H9 (cell line): ENCODE results near the gene C7orf57. TPM values are rescaled to one million over a fixed set of nuclear protein-coding genes. Genes with fewer than 3 reads are reported as not detected.

Source experiments
- DNase-seq: peaks from one replicate; pipeline ENCODE4 v3.0.0-alpha.2; 2017
- H2AFZ ChIP-seq: one replicate; pipeline ENCODE4 v1.6.1; 2013; ENCODE audit warnings: mild to moderate bottlenecking, low read length, control low read depth, moderate library complexity
- H2AK5ac ChIP-seq: 2 replicates; pipeline ENCODE4 v1.6.1; 2013; ENCODE audit warnings: low read length, control low read depth, mixed read lengths; ENCODE audit not compliant: insufficient read length
- H2BK120ac ChIP-seq: one replicate; pipeline ENCODE4 v1.6.1; 2013; ENCODE audit warnings: low read depth, mild to moderate bottlenecking, low read length, control low read depth, inconsistent platforms; ENCODE audit not compliant: poor library complexity, severe bottlenecking
- H2BK12ac ChIP-seq: 2 replicates; pipeline ENCODE4 v1.6.1; 2013; ENCODE audit warnings: low read length, control low read depth, mixed read lengths, low read depth; ENCODE audit not compliant: insufficient read length
- H2BK15ac ChIP-seq: 2 replicates; pipeline ENCODE4 v1.6.1; 2013; ENCODE audit warnings: low read depth, low read length, control low read depth
- H2BK20ac ChIP-seq: one replicate; pipeline ENCODE4 v1.6.1; 2013; ENCODE audit warnings: low read depth, mild to moderate bottlenecking, low read length, control low read depth, inconsistent platforms; ENCODE audit not compliant: poor library complexity, severe bottlenecking
- H2BK5ac ChIP-seq: 2 replicates; pipeline ENCODE4 v1.6.1; 2013; ENCODE audit warnings: low read length, control low read depth, mixed read lengths; ENCODE audit not compliant: insufficient read length
- H3K14ac ChIP-seq: 2 replicates; pipeline ENCODE4 v1.6.1; 2013; ENCODE audit warnings: low read length, control low read depth; ENCODE audit not compliant: insufficient read depth
- H3K18ac ChIP-seq: 2 replicates; pipeline ENCODE4 v1.6.1; 2013; ENCODE audit warnings: low read depth, mild to moderate bottlenecking, mixed read lengths, low read length, control low read depth; ENCODE audit not compliant: insufficient read length
- H3K23ac ChIP-seq: 2 replicates; pipeline ENCODE4 v1.6.1; 2013; ENCODE audit warnings: low read length, control low read depth, mixed read lengths, low read depth; ENCODE audit not compliant: insufficient read length
- H3K23me2 ChIP-seq: 2 replicates; pipeline ENCODE4 v1.6.1; 2013; ENCODE audit warnings: low read depth, mild to moderate bottlenecking, mixed read lengths, low read length, control low read depth; ENCODE audit not compliant: insufficient read length, poor library complexity, severe bottlenecking
- H3K27ac ChIP-seq: 2 replicates; pipeline ENCODE4 v1.5.1; 2013; ENCODE audit warnings: low read length, control low read depth, mixed read lengths, low read depth; ENCODE audit not compliant: insufficient read length
- H3K27me3 ChIP-seq: 2 replicates; pipeline ENCODE4 v1.6.1; 2013; ENCODE audit warnings: low read length, control low read depth, inconsistent platforms; ENCODE audit not compliant: insufficient read depth
- H3K4ac ChIP-seq: 2 replicates; pipeline ENCODE4 v1.6.1; 2013; ENCODE audit warnings: low read depth, mild to moderate bottlenecking, control low read depth, inconsistent platforms, low read length, moderate library complexity
- H3K4me1 ChIP-seq: 2 replicates; pipeline ENCODE4 v1.6.1; 2013; ENCODE audit warnings: low read length, control low read depth, inconsistent platforms; ENCODE audit not compliant: insufficient read depth
- H3K4me2 ChIP-seq: 2 replicates; pipeline ENCODE4 v1.6.1; 2013; ENCODE audit warnings: low read length, control low read depth, mixed read lengths; ENCODE audit not compliant: insufficient read length, insufficient read depth
- H3K56ac ChIP-seq: 2 replicates; pipeline ENCODE4 v1.6.1; 2013; ENCODE audit warnings: low read depth, mild to moderate bottlenecking, mixed read lengths, low read length, control low read depth; ENCODE audit not compliant: insufficient read length
- H3K79me1 ChIP-seq: 2 replicates; pipeline ENCODE4 v1.6.1; 2013; ENCODE audit warnings: low read depth, mild to moderate bottlenecking, moderate library complexity, low read length, control low read depth, inconsistent platforms; ENCODE audit not compliant: insufficient read depth, poor library complexity, severe bottlenecking
- H3K79me2 ChIP-seq: 2 replicates; pipeline ENCODE4 v1.6.1; 2013; ENCODE audit warnings: low read length, control low read depth, inconsistent platforms; ENCODE audit not compliant: insufficient read depth
- H3K9ac ChIP-seq: 2 replicates; pipeline ENCODE4 v1.6.1; 2013; ENCODE audit warnings: low read length, control low read depth, mixed read lengths; ENCODE audit not compliant: insufficient read length; ENCODE audit errors: extremely low read depth
- H3K9me3 ChIP-seq: one replicate; pipeline ENCODE4 v1.6.1; 2013; ENCODE audit warnings: low read depth, low read length, inconsistent platforms; ENCODE audit not compliant: control insufficient read depth
- H3T11ph ChIP-seq: one replicate; pipeline ENCODE4 v1.6.1; 2013; ENCODE audit warnings: mild to moderate bottlenecking, low read length, control low read depth, inconsistent platforms
- H4K20me1 ChIP-seq: one replicate; pipeline ENCODE4 v1.6.1; 2013; ENCODE audit not compliant: control insufficient read depth, insufficient read length, insufficient read depth
- H4K5ac ChIP-seq: 2 replicates; pipeline ENCODE4 v1.6.1; 2013; ENCODE audit warnings: low read depth, mild to moderate bottlenecking, mixed read lengths, low read length, control low read depth; ENCODE audit not compliant: insufficient read length
- H4K8ac ChIP-seq: replicated peaks from 2 replicates; pipeline ENCODE4 v1.6.1; 2013; ENCODE audit warnings: low read length, control low read depth, mixed read lengths, low read depth; ENCODE audit not compliant: insufficient read length
- H4K91ac ChIP-seq: 2 replicates; pipeline ENCODE4 v1.6.1; 2013; ENCODE audit warnings: low read depth, mild to moderate bottlenecking, moderate library complexity, mixed read lengths, low read length, control low read depth; ENCODE audit not compliant: insufficient read length
- H3K27ac Mint-ChIP-seq, 3 experiments: 2 replicates in 2 of 3; 3 replicates in 1 of 3; pipeline ENCODE4 v1.8.0; 2020 to 2021; ENCODE audit warnings: mixed read lengths in 3 of 3, mild to moderate bottlenecking in 1 of 3, moderate library complexity in 1 of 3
- H3K27me3 Mint-ChIP-seq: 2 replicates; pipeline ENCODE4 v1.8.0; 2021; ENCODE audit warnings: low read depth, mild to moderate bottlenecking, moderate library complexity, mixed read lengths
- H3K36me3 Mint-ChIP-seq, 3 experiments: 2 replicates in 2 of 3; 3 replicates in 1 of 3; pipeline ENCODE4 v1.8.0; 2020 to 2021; ENCODE audit warnings: low read depth in 3 of 3, mixed read lengths in 3 of 3; ENCODE audit not compliant: insufficient read depth in 1 of 3
- H3K4me1 Mint-ChIP-seq, 2 experiments: 2 replicates each; pipeline ENCODE4 v1.8.0; 2020; ENCODE audit warnings: mixed read lengths in 2 of 2
- H3K4me3 Mint-ChIP-seq, 2 experiments: 2 replicates in 1 of 2; 3 replicates in 1 of 2; pipeline ENCODE4 v1.8.0; 2020 to 2021; ENCODE audit warnings: mild to moderate bottlenecking in 2 of 2, mixed read lengths in 2 of 2, moderate library complexity in 1 of 2
- H3K9me3 Mint-ChIP-seq, 2 experiments: 2 replicates in 1 of 2; 3 replicates in 1 of 2; pipeline ENCODE4 v1.8.0; 2020; ENCODE audit warnings: mild to moderate bottlenecking in 2 of 2, mixed read lengths in 2 of 2, moderate library complexity in 1 of 2
- WGBS: extraction: QIAGEN DNeasy Blood & Tissue Kit; methylation state at CpG from one replicate; pipeline ENCODE4 v1.1.7; 2013; ENCODE audit warnings: missing lambda C conversion rate, low lambda C conversion rate, mixed read lengths; ENCODE audit not compliant: insufficient read length; ENCODE audit errors: extremely low coverage; 5-methylcytosine and 5-hydroxymethylcytosine counted together
- total RNA-seq: library from RNA; stranded (reverse); gene quantifications from 2 replicates; pipeline ENCODE4 v1.2.1, GENCODE V29; 2021
- TF ChIP-seq, protein P1 (sequence below): fragments of 200-600 bp; sonication (generic); conservative IDR thresholded peaks from 3 replicates; pipeline ENCODE4 v1.8.0; 2021; ENCODE audit warnings: antibody characterized with exemption, mild to moderate bottlenecking

Gene C7orf57
- total RNA-seq, 1 experiment from 2014 or later: not detected

DNA sequence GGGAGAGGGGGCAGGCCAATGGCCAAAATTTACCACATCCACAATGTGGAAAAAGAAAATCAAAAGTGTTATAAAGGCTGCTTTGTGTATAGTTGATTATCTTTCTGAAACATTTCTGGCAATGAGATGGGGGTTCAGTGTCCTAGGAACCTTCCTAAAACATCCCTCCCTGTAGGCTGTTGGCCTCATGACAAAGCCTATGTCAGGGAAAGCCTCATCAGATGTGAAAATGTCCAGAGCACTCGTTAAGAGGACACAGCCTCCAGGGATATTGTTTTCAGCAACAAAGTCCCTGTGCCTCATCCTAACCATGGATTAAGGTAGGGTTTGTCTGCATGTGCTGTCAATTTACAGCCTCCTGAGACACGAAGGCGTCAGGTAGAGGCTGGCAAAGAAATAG lies 23.4 kb upstream of the C7orf57 start:
- DNase-seq: no peak
- no peaks in the 10 kb centered on the region for H3K36me3 Mint-ChIP-seq
- no peak overlapping the region for H2BK20ac ChIP-seq
- H3K4me2 ChIP-seq: no peak overlapping the region
- H3K23me2 ChIP-seq: no peaks in the 10 kb centered on the region
- H3K56ac ChIP-seq: no peak overlapping the region
- H4K5ac ChIP-seq: no peak overlapping the region
- no peak overlapping the region for H2BK12ac ChIP-seq
- H3K27me3 ChIP-seq: no peaks in the 10 kb centered on the region
- no peak overlapping the region for H3K4me3 Mint-ChIP-seq
- peaks cover 0 to 4% of the 10 kb centered on the region in 2 experiments; a peak in 2 of 4 replicates for H3K4me1 Mint-ChIP-seq
- no peak overlapping the region for H2BK120ac ChIP-seq
- no peaks in the 10 kb centered on the region for H3K4me1 ChIP-seq
- no peak overlapping the region for H3K23ac ChIP-seq
- no peaks in the 10 kb centered on the region for H4K20me1 ChIP-seq
- H3K9ac ChIP-seq: no peak overlapping the region
- TF ChIP-seq, protein P1, sequence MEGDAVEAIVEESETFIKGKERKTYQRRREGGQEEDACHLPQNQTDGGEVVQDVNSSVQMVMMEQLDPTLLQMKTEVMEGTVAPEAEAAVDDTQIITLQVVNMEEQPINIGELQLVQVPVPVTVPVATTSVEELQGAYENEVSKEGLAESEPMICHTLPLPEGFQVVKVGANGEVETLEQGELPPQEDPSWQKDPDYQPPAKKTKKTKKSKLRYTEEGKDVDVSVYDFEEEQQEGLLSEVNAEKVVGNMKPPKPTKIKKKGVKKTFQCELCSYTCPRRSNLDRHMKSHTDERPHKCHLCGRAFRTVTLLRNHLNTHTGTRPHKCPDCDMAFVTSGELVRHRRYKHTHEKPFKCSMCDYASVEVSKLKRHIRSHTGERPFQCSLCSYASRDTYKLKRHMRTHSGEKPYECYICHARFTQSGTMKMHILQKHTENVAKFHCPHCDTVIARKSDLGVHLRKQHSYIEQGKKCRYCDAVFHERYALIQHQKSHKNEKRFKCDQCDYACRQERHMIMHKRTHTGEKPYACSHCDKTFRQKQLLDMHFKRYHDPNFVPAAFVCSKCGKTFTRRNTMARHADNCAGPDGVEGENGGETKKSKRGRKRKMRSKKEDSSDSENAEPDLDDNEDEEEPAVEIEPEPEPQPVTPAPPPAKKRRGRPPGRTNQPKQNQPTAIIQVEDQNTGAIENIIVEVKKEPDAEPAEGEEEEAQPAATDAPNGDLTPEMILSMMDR: no peak
- H2AK5ac ChIP-seq: no peak overlapping the region
- no peak overlapping the region for H3T11ph ChIP-seq
- H4K91ac ChIP-seq: no peak overlapping the region
- H3K14ac ChIP-seq: no peak overlapping the region
- no peak overlapping the region for H2BK5ac ChIP-seq
- H2AFZ ChIP-seq: no peak overlapping the region
- H3K18ac ChIP-seq: no peak overlapping the region
- peaks cover 5% of the 10 kb centered on the region for H3K27me3 Mint-ChIP-seq
- 0 out of 5 replicates have a peak, but pooled peaks cover 0 to 2% of the 10 kb centered on the region in 2 experiments for H3K9me3 Mint-ChIP-seq
- H3K4ac ChIP-seq: no peak overlapping the region
- H4K8ac ChIP-seq: no peak overlapping the region
- WGBS: no CpG with 5 or more reads among the region's 3 CpGs
- H3K79me1 ChIP-seq: no peaks in the 10 kb centered on the region
- H3K9me3 ChIP-seq: no peaks in the 10 kb centered on the region
- H3K79me2 ChIP-seq: no peaks in the 10 kb centered on the region
- no peak overlapping the region for H3K27ac Mint-ChIP-seq
- H3K27ac ChIP-seq: no peak overlapping the region
- no peak overlapping the region for H2BK15ac ChIP-seq
